HFF-Myc (cell line): ENCODE data around the gene MUSK.

Experiments used
- DNase-seq: peaks from one replicate; pipeline ENCODE4 v3.0.0-alpha.2; 2011; ENCODE audit warnings: low read depth; ENCODE audit errors: extremely low read depth
- H3K4me3 ChIP-seq: replicated peaks from 2 replicates; pipeline ENCODE4 v1.5.1; 2011; ENCODE audit warnings: low read depth, mild to moderate bottlenecking, control low read depth, low read length
- CTCF ChIP-seq: IDR thresholded peaks from 2 replicates; pipeline ENCODE4 v1.5.1; 2012; ENCODE audit warnings: mild to moderate bottlenecking, low read depth, low read length, control low read depth; ENCODE audit errors: missing control alignments

MUSK gene

GRCh38 chr9:110765926-110766325 is 97.3 kb downstream of the MUSK start:
- no peak overlapping the region for H3K4me3 ChIP-seq
- DNase-seq, result no peak

GRCh38 chr9:110767559-110768063 is 99.0 kb downstream of the MUSK start:
- TF ChIP-seq CTCF, result no peak
- no peak overlapping the region for H3K4me3 ChIP-seq
- no peak for DNase-seq

More at GRCh38 chr9:110765926-110766325, 97.3 kb downstream of the MUSK start:
- no peak for TF ChIP-seq CTCF

GRCh38 chr9:110768886-110769285 is 100.3 kb downstream of the MUSK start:
- no peak for DNase-seq
- no peak for TF ChIP-seq CTCF
- H3K4me3 ChIP-seq, result no peak overlapping the region

GRCh38 chr9:110769667-110770066 is 101.1 kb downstream of the MUSK start:
- TF ChIP-seq CTCF, result no peak
- no peak for DNase-seq

GRCh38 chr9:110775724-110776123 is 107.1 kb downstream of the MUSK start:
- no peak for TF ChIP-seq CTCF
- no peak for DNase-seq
- H3K4me3 ChIP-seq, result no peak overlapping the region

More at GRCh38 chr9:110769667-110770066, 101.1 kb downstream of the MUSK start:
- H3K4me3 ChIP-seq, result no peak overlapping the region

GRCh38 chr9:110776221-110776620 is 107.6 kb downstream of the MUSK start:
- H3K4me3 ChIP-seq, result no peak overlapping the region
- DNase-seq, result no peak

More at GRCh38 chr9:110776221-110776620, 107.6 kb downstream of the MUSK start:
- TF ChIP-seq CTCF, result no peak
